ENCODE measurements around the gene ATRAID. TPM values are rescaled to one million over a fixed set of nuclear protein-coding genes. Genes with fewer than 3 reads are reported as not detected.
"Not testable (repeated sequence)": the region's sequence is repeated elsewhere in the genome, so short reads cannot be mapped to it uniquely, and the experiment has no call there.

The ATRAID gene
- total RNA-seq, 2 donors from 2014 or later = 59.3 to 59.9 TPM

- H3K9me3 Mint-ChIP-seq = no peaks in the 10 kb centered on the region
- no peak for DNase-seq (ENCODE audit: low spot score)
- no peak overlapping the region for H3K27ac Mint-ChIP-seq
- H3K4me1 Mint-ChIP-seq (ENCODE audit: low read depth in 2 of 2) = peaks cover 0 to 6% of the 10 kb centered on the region in 2 donors
- H3K27me3 Mint-ChIP-seq = peaks cover 14 to 40% of the 10 kb centered on the region in 2 donors
- H3K36me3 Mint-ChIP-seq = no peaks in the 10 kb centered on the region
- ATAC-seq = no peak
- H3K4me3 Mint-ChIP-seq = no peak overlapping the region
Observed at GRCh38 chr2:27182346-27182745, 29.5 kb upstream of the ATRAID start.

DNA sequence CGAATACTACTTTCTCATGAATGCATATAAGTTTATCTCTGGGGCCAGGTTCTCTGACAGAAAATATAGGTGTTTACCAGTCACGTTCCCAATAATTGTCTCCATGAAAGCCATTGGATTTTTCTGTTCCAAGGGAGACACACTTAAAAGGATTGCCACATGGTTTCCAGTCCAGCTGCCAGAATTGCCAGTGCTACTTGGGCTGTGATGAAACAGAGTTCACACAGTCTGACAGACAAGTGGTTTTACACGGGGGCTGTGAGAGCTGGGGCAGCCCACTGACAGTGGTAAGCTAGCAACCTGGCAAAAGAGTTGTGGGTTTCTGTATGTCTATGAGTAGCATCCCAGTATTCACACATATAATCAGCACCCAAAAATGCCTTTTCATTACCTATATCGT lies 27.7 kb upstream of the ATRAID start:
- no peaks in the 10 kb centered on the region for H3K36me3 Mint-ChIP-seq

DNA sequence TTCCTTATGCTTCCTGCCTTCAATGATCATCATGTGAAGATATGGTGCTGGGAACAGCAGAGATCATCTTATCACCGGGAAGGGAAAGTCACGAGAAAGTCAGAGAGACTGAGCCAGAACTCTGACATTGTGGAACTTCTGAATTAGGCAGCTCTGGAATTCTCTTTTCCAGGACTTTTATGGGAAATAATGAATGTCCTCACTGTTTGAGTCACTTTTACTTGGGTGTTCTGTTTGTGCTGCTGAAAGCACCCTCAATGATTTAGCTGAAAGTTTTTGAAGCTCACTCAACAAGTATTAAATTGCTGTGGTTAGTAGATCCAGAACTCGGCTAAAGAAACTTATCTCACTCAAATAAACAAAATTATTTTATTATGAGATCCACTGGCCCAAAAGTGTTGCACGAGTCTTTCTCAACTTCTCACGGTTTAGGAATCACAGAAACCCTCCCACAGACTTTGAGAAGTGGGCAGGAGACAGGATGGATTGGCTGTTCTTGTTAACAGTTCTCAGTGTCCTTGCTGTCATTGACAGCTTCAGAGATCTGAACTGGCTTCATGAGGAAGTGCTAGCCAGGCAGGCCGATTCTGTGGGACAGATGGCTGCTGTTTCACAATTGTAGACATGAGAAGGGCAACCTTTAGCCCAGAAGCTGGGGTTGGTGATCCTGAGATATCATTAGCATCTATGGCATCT lies 26.4 kb upstream of the ATRAID start:
- peaks cover 14 to 35% of the 10 kb centered on the region in 2 donors for H3K27me3 Mint-ChIP-seq
- no peak overlapping the region for H3K27ac Mint-ChIP-seq
- peaks cover 0 to 6% of the 10 kb centered on the region in 2 donors for H3K4me1 Mint-ChIP-seq (ENCODE audit: low read depth in 2 of 2)
- no peak for DNase-seq (ENCODE audit: low spot score)
- no peak overlapping the region for H3K4me3 Mint-ChIP-seq
- no peaks in the 10 kb centered on the region for H3K9me3 Mint-ChIP-seq
- ATAC-seq = no peak
- no peaks in the 10 kb centered on the region for H3K36me3 Mint-ChIP-seq

More for the DNA sequence above, 27.7 kb upstream of the ATRAID start:
- DNase-seq (ENCODE audit: low spot score) (no peak), ATAC-seq (peak in 1 of 2 donors; percentile 65)
- no peak overlapping the region for H3K4me3 Mint-ChIP-seq
- no peaks in the 10 kb centered on the region for H3K9me3 Mint-ChIP-seq
- no peak overlapping the region for H3K27ac Mint-ChIP-seq
- peaks cover 14 to 35% of the 10 kb centered on the region in 2 donors for H3K27me3 Mint-ChIP-seq
- H3K4me1 Mint-ChIP-seq (ENCODE audit: low read depth in 2 of 2) = peaks cover 0 to 6% of the 10 kb centered on the region in 2 donors

DNA sequence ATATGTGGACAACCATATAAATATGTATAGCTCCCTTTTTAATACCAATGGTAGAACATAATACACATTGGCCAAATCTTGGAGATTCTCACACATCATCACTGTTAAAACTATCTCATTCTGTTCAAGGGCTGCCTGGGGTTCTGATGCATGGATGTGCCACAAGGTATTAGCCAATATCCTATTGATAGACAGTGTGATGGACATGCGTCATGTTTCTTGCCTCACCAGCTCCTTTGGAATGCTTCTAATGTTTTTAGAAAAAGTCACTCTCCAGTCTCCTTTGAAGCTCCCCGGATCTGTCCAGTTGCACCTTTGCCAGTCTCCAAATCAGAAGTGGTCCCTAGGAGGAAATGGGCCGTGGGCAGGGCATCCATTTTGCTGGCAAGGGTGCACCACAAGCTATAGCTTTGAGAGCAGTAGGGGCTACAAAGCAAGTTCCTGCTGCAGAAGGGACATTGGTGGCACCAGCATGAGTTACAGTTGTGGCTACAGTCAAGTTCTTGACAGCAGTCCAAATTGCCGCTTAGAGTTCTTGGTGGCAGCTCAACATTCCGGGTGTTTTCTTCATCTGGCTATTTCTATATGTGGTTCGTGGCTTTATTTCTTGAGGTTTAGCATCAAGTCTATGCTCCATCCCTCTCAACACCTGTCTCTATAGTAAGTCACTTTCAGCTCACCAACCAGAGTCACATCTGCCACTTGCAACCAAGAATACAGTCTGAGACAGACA lies 25.1 kb upstream of the ATRAID start:
- Mint-ChIP-seq H3K4me1 (ENCODE audit: low read depth in 2 of 2) (peaks cover 0 to 6% of the 10 kb centered on the region in 2 donors), H3K27ac (no peak overlapping the region), H3K4me3 (no peak overlapping the region), H3K9me3 (no peaks in the 10 kb centered on the region), H3K27me3 (peaks cover 13 to 22% of the 10 kb centered on the region in 2 donors), H3K36me3 (no peaks in the 10 kb centered on the region)
- no peak for DNase-seq (ENCODE audit: low spot score)
- ATAC-seq = no peak

- H3K36me3 Mint-ChIP-seq = no peaks in the 10 kb centered on the region
- no peak for ATAC-seq
- H3K27ac Mint-ChIP-seq = no peak overlapping the region
- H3K4me3 Mint-ChIP-seq = no peak overlapping the region
- peaks cover 5 to 12% of the 10 kb centered on the region in 2 donors for H3K27me3 Mint-ChIP-seq
- no peak for DNase-seq (ENCODE audit: low spot score)
- no peaks in the 10 kb centered on the region for H3K4me1 Mint-ChIP-seq (ENCODE audit: low read depth in 2 of 2)
- H3K9me3 Mint-ChIP-seq = no peaks in the 10 kb centered on the region
Observed at GRCh38 chr2:27189989-27190388, 21.9 kb upstream of the ATRAID start.

DNA sequence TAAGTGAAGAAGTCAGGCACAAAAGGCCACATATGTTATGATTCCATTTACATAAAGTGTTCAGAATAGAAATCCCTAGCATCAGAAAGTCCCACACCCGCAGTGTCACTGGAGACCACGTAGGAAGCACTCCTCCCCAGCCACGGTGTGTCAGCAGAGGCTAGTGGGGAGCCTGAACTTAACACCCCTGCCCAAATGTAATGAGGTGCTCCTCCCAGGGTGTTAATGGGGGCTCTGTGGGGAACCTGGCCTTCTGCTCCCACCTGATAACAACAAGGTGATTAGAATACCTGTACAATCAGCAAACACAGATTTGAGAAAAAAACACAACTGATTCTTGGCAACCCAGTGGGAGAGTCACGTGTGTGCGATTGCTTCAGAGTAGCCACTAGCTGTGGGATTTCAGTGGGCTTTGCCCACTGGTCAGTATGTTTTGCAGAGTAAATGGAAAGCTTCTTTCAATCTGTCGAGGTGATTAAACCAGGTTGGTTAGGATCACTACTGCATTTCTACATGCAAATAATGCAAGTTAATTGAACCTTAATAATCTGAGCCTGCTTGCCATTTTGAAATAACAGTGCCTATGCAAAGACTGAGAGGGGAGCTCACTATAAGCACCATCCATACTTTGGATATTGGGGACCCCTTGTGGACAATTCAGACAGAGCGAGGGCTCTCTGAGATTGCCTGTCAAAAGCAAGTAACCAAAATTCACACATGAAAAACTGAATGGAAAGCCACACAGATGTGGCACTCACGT lies 20.6 kb upstream of the ATRAID start:
- Mint-ChIP-seq H3K27ac (no peak overlapping the region), H3K4me3 (no peak overlapping the region), H3K9me3 (no peaks in the 10 kb centered on the region), H3K27me3 (peaks cover 5 to 12% of the 10 kb centered on the region in 2 donors), H3K4me1 (ENCODE audit: low read depth in 2 of 2) (no peaks in the 10 kb centered on the region), H3K36me3 (no peaks in the 10 kb centered on the region)
- DNase-seq (ENCODE audit: low spot score) (no peak), ATAC-seq (peak in 1 of 2 donors; percentile 54)

GRCh38 chr2:27194538-27195354 lies 17.1 kb upstream of the ATRAID start:
- no peak for DNase-seq (ENCODE audit: low spot score)
- H3K27me3 Mint-ChIP-seq = peaks cover 5 to 6% of the 10 kb centered on the region in 2 donors
- H3K4me1 Mint-ChIP-seq (ENCODE audit: low read depth in 2 of 2) = no peaks in the 10 kb centered on the region
- H3K36me3 Mint-ChIP-seq = no peaks in the 10 kb centered on the region
- no peak overlapping the region for H3K4me3 Mint-ChIP-seq
- no peaks in the 10 kb centered on the region for H3K9me3 Mint-ChIP-seq
- H3K27ac Mint-ChIP-seq = no peak overlapping the region
- ATAC-seq = no peak

DNA sequence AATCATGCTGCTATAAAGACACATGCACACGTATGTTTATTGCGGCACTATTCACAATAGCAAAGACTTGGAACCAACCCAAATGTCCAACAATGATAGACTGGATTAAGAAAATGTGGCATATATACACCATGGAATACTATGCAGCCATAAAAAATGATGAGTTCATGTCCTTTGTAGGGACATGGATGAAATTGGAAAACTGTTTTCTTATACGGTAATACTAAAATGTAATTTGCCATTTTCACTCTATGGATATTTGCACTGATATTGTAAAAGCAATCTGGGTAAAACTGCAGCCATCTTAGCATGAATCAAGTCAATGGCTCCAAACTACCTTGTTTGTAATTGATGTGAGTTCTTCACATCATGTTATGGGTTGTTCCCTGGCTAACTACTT lies 16.0 kb upstream of the ATRAID start:
- not testable (repeated sequence) for ATAC-seq; H3K9me3 Mint-ChIP-seq; H3K27ac Mint-ChIP-seq; H3K4me3 Mint-ChIP-seq; H3K36me3 Mint-ChIP-seq; H3K4me1 Mint-ChIP-seq (ENCODE audit: low read depth in 2 of 2); H3K27me3 Mint-ChIP-seq; DNase-seq (ENCODE audit: low spot score)

GRCh38 chr2:27198068-27198467 lies 13.8 kb upstream of the ATRAID start:
- not testable (repeated sequence) for H3K27me3 Mint-ChIP-seq; H3K27ac Mint-ChIP-seq; ATAC-seq; H3K9me3 Mint-ChIP-seq; H3K4me1 Mint-ChIP-seq (ENCODE audit: low read depth in 2 of 2); DNase-seq (ENCODE audit: low spot score); H3K4me3 Mint-ChIP-seq; H3K36me3 Mint-ChIP-seq

- Mint-ChIP-seq H3K36me3 (peaks cover 9% of the 10 kb centered on the region), H3K27ac (no peak overlapping the region), H3K4me3 (no peak overlapping the region), H3K4me1 (ENCODE audit: low read depth in 2 of 2) (no peaks in the 10 kb centered on the region), H3K27me3 (peaks cover under 1 to 3% of the 10 kb centered on the region in 2 donors), H3K9me3 (no peaks in the 10 kb centered on the region)
- DNase-seq (ENCODE audit: low spot score) = no peak
- ATAC-seq = no peak
Observed at GRCh38 chr2:27198627-27199026, 13.2 kb upstream of the ATRAID start.

- peaks cover 9% of the 10 kb centered on the region for H3K36me3 Mint-ChIP-seq
- ATAC-seq (no peak), DNase-seq (ENCODE audit: low spot score) (no peak)
Observed at GRCh38 chr2:27199241-27199640, 12.6 kb upstream of the ATRAID start.

GRCh38 chr2:27201675-27202074 lies 10.2 kb upstream of the ATRAID start:
- Mint-ChIP-seq H3K9me3 (no peaks in the 10 kb centered on the region), H3K27me3 (no peaks in the 10 kb centered on the region), H3K27ac (no peak overlapping the region), H3K4me1 (ENCODE audit: low read depth in 2 of 2) (peaks cover 0 to 7% of the 10 kb centered on the region in 2 donors), H3K4me3 (no peak overlapping the region), H3K36me3 (peaks cover 9% of the 10 kb centered on the region)
- no peak for ATAC-seq
- DNase-seq (ENCODE audit: low spot score) = no peak

More at GRCh38 chr2:27199241-27199640, 12.6 kb upstream of the ATRAID start:
- no peaks in the 10 kb centered on the region for H3K9me3 Mint-ChIP-seq
- peaks cover 0 to 3% of the 10 kb centered on the region in 2 donors for H3K27me3 Mint-ChIP-seq
- no peak overlapping the region for H3K27ac Mint-ChIP-seq
- H3K4me3 Mint-ChIP-seq = no peak overlapping the region
- no peaks in the 10 kb centered on the region for H3K4me1 Mint-ChIP-seq (ENCODE audit: low read depth in 2 of 2)

DNA sequence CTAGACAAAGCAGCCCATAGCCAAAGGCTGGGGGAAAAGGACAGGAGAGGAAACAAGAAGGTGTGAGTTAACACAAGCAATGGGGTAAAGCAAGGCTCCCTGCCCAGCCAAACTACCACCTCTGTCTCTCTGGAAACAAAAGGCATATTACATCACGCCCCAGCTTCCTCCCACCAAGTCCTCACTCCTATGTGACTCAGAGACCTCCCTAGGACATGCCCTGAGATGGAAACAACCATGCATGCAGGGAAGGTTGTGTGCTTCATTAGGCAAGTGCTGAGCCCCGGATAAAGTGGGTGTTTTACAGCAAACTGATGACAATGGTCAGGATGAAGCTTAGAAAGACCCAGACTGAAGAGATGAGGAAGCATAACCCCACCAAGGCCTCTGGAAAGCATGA lies 9.0 kb upstream of the ATRAID start:
- Mint-ChIP-seq H3K36me3 (peaks cover 9% of the 10 kb centered on the region), H3K4me1 (ENCODE audit: low read depth in 2 of 2) (peaks cover 4 to 12% of the 10 kb centered on the region in 2 donors), H3K27me3 (no peaks in the 10 kb centered on the region), H3K27ac (no peak overlapping the region), H3K4me3 (no peak overlapping the region), H3K9me3 (no peaks in the 10 kb centered on the region)
- DNase-seq (ENCODE audit: low spot score) (no peak), ATAC-seq (no peak)
